Measurements from ENCODE around the gene RANBP3.

RANBP3 gene

DNA sequence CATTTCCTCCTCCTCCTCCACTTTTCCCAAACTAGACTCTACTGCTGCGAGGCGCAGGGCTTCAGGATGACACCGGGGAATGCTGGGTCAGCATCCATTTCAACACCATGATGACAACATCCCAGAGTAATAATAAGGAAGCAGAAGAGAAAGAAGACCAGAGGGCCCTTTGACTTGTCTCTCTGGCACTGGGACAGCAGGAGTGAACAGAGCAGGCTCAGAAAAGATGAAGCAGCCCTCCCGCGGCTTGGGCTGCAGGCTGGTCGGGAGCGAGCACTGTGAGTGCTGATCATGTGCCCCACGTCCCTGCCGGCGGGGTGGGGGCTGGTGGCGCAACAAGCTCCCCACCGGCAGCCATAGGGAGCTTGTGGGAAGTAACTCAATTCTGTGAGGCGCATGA lies 30.5 kb downstream of the RANBP3 start:
- DNase-seq: no peak

- DNase-seq: no peak
Observed at GRCh38 chr19:5943623-5944022, 34.3 kb downstream of the RANBP3 start.

DNA sequence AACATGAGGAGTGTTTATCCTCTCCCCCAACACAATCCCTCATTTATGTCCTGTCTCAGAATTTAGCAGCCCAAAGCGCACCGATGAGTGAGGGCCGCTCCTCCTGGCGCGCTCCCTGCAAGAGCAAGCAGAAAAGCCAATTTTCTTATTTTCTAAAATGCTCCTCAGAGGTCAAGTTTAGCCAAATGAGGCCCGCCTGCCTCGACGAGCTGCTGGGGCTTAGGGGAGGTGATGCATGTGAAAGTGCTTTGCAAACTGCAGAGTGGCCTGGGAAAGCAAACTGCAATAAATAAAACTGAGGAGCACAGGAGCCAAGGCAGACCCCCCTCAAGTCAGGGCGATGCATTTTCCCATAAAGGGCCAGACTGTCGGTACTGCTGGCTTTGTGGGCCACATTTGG lies 34.9 kb downstream of the RANBP3 start:
- no peak for DNase-seq

- no peak for DNase-seq
Observed at GRCh38 chr19:5941673-5942072, 36.3 kb downstream of the RANBP3 start.

- no peak for DNase-seq
Observed at GRCh38 chr19:5940260-5941208, 37.4 kb downstream of the RANBP3 start.

GRCh38 chr19:5937550-5937949 lies 40.4 kb downstream of the RANBP3 start:
- no peak for DNase-seq

DNA sequence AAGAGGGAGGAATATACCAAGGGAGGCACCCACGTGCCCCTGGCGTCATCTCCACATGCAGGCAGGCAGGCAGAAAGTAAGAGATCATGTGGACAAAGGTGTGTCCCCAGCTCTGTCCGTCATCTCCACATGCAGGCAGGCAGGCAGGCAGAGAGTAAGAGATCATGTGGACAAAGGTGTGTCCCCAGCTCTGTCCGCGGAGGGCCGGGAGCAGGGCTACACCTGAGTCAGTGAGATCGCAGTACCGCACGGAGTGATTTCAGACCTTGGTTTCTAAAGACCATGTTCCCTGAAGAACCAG lies 41.7 kb downstream of the RANBP3 start:
- no peak for DNase-seq

GRCh38 chr19:5935473-5936291 lies 42.3 kb downstream of the RANBP3 start:
- DNase-seq: no peak

DNA sequence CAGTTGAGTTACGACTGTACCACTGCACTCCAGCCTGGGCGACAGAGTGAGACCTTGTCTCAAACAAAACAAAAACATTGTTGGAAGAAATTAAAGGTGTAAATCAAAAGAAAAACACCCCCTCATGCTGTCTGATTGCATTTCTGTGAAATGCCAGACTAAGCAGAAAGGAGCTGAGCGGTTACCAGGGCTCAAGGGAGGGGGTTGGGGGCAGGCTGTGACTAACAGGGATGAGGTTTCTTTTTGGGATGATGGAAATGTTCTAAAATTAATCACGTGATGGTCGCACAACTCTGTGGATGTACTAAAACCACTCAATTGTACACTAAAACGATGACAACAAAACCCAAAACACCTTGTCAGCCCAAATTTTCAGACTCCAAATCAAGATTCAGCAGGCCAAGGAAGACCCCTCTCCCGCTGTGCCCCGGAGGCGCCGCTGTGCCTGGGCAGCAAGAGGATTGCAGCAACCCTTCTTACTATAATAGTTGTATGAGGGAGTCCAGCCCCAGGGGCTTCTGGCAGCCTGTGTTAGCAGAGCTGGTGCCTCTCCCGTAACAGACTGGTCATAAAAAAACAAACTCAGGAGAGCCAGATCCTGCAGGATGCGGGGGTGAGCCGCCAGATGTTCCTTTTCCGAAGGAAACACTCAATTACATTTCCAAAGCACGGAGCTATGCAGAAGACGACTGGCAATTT lies 43.0 kb downstream of the RANBP3 start:
- no peak for DNase-seq

DNA sequence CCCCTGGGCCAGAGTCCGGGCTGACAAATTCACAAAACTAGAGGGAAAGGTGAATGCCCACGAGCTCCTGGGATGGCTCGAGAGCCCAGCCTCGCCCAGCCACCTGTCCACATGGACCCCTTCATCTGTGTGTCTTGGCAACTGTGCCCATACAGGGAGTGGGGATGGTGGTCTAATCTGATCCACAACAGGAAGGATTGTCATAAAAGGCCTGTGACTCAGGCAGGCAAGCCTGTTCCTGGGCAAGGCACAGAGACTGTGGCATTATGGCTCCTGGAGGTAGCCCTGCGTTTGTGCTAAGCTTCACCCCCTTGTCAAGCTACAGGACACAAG lies 43.9 kb downstream of the RANBP3 start:
- no peak for DNase-seq

DNA sequence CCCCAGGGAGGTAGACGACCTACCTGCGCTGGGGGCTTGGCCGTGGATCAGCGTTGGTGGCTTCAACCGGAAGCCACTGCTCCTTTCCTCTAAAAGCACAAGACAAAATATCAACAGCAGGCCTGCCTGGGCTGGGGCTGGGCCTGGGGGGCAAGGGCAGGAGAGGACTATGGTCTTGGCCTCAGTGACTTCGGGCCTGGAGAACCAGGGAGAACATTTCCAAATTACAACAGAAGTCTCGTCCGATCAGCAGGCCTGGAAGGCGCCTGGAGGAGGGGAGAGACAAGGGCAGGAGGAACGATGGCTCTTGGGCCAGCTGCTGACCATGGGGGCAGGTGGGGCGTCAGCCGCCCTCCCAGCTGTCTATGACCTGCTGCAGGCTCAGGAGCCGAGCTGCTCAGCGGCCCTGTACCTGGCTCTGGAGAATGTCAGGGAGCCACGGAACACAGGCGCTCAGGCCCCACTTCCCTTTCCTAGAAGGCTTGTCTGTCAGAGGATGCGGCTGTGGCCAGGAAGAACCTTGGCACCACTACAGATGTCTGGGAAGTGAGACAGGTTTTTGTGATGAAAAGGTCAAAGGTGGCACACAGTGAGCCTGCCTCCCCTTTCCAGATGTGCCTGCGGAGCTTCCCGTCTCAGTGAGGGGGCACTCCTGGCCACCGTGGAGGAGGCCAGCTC lies 44.4 kb downstream of the RANBP3 start:
- DNase-seq: no peak

GRCh38 chr19:5932609-5933262 lies 45.2 kb downstream of the RANBP3 start:
- no peak for DNase-seq

GRCh38 chr19:5932146-5932545 lies 45.8 kb downstream of the RANBP3 start:
- no peak for DNase-seq

- DNase-seq: no peak
Observed at GRCh38 chr19:5931251-5931650, 46.7 kb downstream of the RANBP3 start.

GRCh38 chr19:5929625-5930024 lies 48.3 kb downstream of the RANBP3 start:
- no peak for DNase-seq

DNA sequence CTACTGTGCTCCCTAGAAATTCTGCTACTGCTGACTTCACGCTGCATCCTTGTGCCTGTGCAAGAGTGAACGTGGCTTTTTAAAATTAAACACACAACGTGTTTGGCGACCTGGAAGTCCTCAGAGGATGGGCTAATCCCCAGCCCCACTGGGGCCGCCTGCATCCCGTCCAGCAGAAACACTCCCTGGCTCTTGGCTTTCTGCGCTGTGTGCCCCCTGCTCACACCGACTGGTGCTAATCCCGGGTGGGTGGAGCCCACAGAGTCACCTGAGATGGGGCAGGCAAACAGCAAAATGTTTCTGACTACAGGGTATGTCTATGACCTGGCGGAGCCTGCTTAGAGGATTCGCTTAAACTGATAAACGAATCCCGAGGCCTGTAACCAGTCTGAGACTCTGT lies 48.8 kb downstream of the RANBP3 start:
- DNase-seq: no peak

DNA sequence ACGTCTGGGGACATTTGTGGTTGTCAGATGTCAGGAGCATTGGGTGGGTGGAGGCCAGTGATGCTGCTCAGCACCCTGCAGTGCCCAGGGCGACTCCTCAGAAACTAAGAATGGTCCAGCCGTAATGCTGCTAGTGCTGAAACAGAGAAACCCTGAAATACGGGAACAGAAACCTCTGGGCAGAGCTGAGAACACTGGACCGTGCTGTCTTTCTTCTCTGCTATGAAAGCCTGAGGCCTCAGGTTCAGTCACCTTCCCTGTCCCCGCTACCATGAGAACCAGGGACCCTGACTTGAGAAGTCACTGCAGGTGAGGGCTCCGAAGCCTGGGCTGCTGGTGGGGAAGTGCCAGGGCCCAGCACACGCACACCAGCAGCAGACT lies 50.5 kb downstream of the RANBP3 start:
- no peak for DNase-seq

DNA sequence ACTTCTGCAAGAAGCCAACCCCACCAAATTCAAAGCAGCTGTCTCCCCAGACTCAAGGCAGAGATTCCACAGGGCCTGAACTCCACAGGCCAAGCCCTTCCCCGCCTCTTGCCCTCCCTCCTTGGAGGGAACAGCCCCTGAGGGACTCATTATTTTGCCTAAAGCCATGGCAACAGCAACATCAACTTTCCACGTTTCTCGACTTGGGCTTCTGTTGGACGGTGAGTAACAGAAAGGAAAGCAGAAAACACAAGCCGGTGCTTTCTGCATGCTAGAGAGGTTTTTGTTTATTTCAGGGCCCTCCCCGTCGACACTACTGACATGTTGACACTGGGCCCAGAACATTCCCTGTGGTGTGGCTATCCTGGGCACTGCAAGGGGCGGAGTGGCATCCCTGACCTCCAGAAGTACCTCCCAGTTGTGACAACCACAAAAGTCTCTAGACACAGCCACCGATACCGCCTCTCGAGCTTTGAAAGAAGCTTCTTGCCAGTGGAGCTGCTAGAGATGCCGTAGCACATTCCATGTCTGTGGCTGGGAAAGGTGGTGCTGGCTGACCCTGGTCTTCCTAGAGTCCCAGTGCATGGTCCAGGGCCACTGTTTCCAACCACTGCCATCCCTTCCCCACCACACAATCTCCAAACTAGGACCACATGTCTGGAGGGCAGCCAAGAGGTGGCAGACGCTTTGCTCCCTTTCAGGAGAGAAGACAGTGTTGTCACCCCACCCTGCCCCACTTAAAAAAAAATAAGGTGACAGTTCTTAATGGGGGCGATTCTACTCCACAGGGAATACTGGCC lies 51.1 kb downstream of the RANBP3 start:
- no peak for DNase-seq

- no peak for DNase-seq
Observed at GRCh38 chr19:5925830-5926427, 52.0 kb downstream of the RANBP3 start.

DNA sequence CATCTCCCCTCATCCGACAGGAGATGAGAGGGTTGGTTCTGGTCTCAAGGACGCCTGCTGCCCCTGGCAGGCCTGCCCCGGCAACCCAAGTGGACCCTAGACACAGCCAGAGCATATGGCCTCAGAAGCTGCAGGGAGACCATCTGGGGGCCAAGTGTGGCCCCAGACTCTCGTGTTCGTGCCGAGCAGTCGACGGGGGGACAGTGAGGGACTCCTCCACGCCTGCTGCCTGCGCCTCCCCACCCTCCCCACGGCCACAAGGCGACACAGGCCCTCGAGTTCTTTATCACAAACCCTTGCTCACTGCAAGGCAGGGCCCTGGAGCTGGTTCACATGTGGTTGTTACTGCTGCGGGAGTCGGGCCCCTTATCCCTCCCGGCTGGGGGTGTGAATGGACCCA lies 54.6 kb downstream of the RANBP3 start:
- DNase-seq: no peak

- no peak for DNase-seq
Observed at GRCh38 chr19:5922161-5922545, 55.8 kb downstream of the RANBP3 start.

Measured in activated CD4-positive, alpha-beta T cell treated with anti-CD3 and anti-CD28 coated beads, Interleukin-2, amount 50 U/mL, for 1 hour (primary cell).